ENCODE measurements around the gene SLC49A4. TPM values are rescaled to one million over a fixed set of nuclear protein-coding genes. Genes with fewer than 3 reads are reported as not detected.

SLC49A4 gene
- total RNA-seq, 1 experiment from 2014 or later, result 29.6 TPM

GRCh38 chr3:122907471-122907870 lies 112.6 kb downstream of the SLC49A4 start:
- no peaks in the 10 kb centered on the region for H3K4me1 ChIP-seq (ENCODE audit: insufficient read depth, low read length)
- no peak for DNase-seq
- H3K27ac ChIP-seq (ENCODE audit: low read length), result no peak overlapping the region
- no peaks in the 10 kb centered on the region; the same call in 1 of the 2 replicates for H3K27me3 ChIP-seq (ENCODE audit: low read length)
- TF ChIP-seq EZH2 (IDR thresholded peaks at IDR 0.05; ENCODE audit: low read length, unreplicated experiment) (no peak), CTCF (conservative IDR thresholded peaks at IDR 0.05; ENCODE audit: low read depth, low read length) (no peak), EZH2phosphoT487 (IDR thresholded peaks at IDR 0.05; ENCODE audit: borderline replicate concordance, low read length) (no peak)
- ChIA-PET CTCF (no interaction called here), POLR2A (ENCODE audit: unreplicated experiment) (no interaction called here)
- no peaks in the 10 kb centered on the region for H3K79me2 ChIP-seq (ENCODE audit: low read length)
- no peaks in the 10 kb centered on the region for H3F3A ChIP-seq (ENCODE audit: low read length, unreplicated experiment)
- no peaks in the 10 kb centered on the region for H3K36me3 ChIP-seq (ENCODE audit: low read depth, low read length)
- intact Hi-C loops (cut with micrococcal nuclease), result no loop called here
- H3K4me2 ChIP-seq (ENCODE audit: low read length), result no peak overlapping the region
- no peak overlapping the region for H3K4me3 ChIP-seq (ENCODE audit: low read length)
- no peak overlapping the region for H2AFZ ChIP-seq (ENCODE audit: low read length)
- no peaks in the 10 kb centered on the region for H3K9me3 ChIP-seq (ENCODE audit: low read length)
- no TSS peak for BruUV-seq (replicated peaks)
- H3K9ac ChIP-seq (ENCODE audit: low read length), result no peak overlapping the region
- H3K9me2 ChIP-seq (replicated peaks; ENCODE audit: low read length), result no peaks in the 10 kb centered on the region
- H4K20me1 ChIP-seq (ENCODE audit: low read length), result no peaks in the 10 kb centered on the region
- ATAC-seq, result no peak

- Histone ChIP-seq H3K4me2 (ENCODE audit: low read length) (no peak overlapping the region), H3K9ac (ENCODE audit: low read length) (no peak overlapping the region), H3F3A (ENCODE audit: low read length, unreplicated experiment) (no peaks in the 10 kb centered on the region), H3K9me2 (replicated peaks; ENCODE audit: low read length) (no peaks in the 10 kb centered on the region), H3K27me3 (ENCODE audit: low read length) (no peaks in the 10 kb centered on the region; the same call in 1 of the 2 replicates), H3K4me1 (ENCODE audit: insufficient read depth, low read length) (no peaks in the 10 kb centered on the region), H3K9me3 (ENCODE audit: low read length) (no peaks in the 10 kb centered on the region), H4K20me1 (ENCODE audit: low read length) (no peaks in the 10 kb centered on the region), H3K4me3 (ENCODE audit: low read length) (no peak overlapping the region), H3K36me3 (ENCODE audit: low read depth, low read length) (no peaks in the 10 kb centered on the region), H2AFZ (ENCODE audit: low read length) (no peak overlapping the region), H3K79me2 (ENCODE audit: low read length) (no peaks in the 10 kb centered on the region), H3K27ac (ENCODE audit: low read length) (no peak overlapping the region)
- BruUV-seq (replicated peaks), result no TSS peak
- intact Hi-C loops (cut with micrococcal nuclease), result no loop called here
- ChIA-PET CTCF (no interaction called here), POLR2A (ENCODE audit: unreplicated experiment) (no interaction called here)
- ATAC-seq (no peak), DNase-seq (no peak)
- TF ChIP-seq EZH2phosphoT487 (IDR thresholded peaks at IDR 0.05; ENCODE audit: borderline replicate concordance, low read length), result no peak
- no peak for TF ChIP-seq EZH2 (IDR thresholded peaks at IDR 0.05; ENCODE audit: low read length, unreplicated experiment)
- TF ChIP-seq CTCF (conservative IDR thresholded peaks at IDR 0.05; ENCODE audit: low read depth, low read length), result no peak
These were observed 113.4 kb downstream of the SLC49A4 start for GRCh38 chr3:122908251-122908650.

GRCh38 chr3:122911901-122912300 lies 117.0 kb downstream of the SLC49A4 start:
- CTCF ChIA-PET, result no interaction called here
- Histone ChIP-seq H3F3A (ENCODE audit: low read length, unreplicated experiment) (no peaks in the 10 kb centered on the region), H3K4me2 (ENCODE audit: low read length) (no peak overlapping the region), H3K9ac (ENCODE audit: low read length) (no peak overlapping the region), H4K20me1 (ENCODE audit: low read length) (no peaks in the 10 kb centered on the region), H3K27me3 (ENCODE audit: low read length) (peaks cover 3% of the 10 kb centered on the region; the same call in 1 of the 2 replicates), H2AFZ (ENCODE audit: low read length) (no peak overlapping the region), H3K79me2 (ENCODE audit: low read length) (no peaks in the 10 kb centered on the region), H3K4me3 (ENCODE audit: low read length) (no peak overlapping the region), H3K36me3 (ENCODE audit: low read depth, low read length) (no peaks in the 10 kb centered on the region), H3K4me1 (ENCODE audit: insufficient read depth, low read length) (no peaks in the 10 kb centered on the region), H3K9me2 (replicated peaks; ENCODE audit: low read length) (no peaks in the 10 kb centered on the region), H3K27ac (ENCODE audit: low read length) (no peak overlapping the region), H3K9me3 (ENCODE audit: low read length) (no peaks in the 10 kb centered on the region)
- TF ChIP-seq EZH2phosphoT487 (IDR thresholded peaks at IDR 0.05; ENCODE audit: borderline replicate concordance, low read length), result no peak
- no peak for TF ChIP-seq EZH2 (IDR thresholded peaks at IDR 0.05; ENCODE audit: low read length, unreplicated experiment)
- DNase-seq, result no peak
- no TSS peak for BruUV-seq (replicated peaks)
- POLR2A ChIA-PET (ENCODE audit: unreplicated experiment), result no interaction called here
- ATAC-seq, result no peak
- intact Hi-C loops (cut with micrococcal nuclease), result no loop called here
